ENCODE data around the gene CWH43. TPM values are rescaled to one million over a fixed set of nuclear protein-coding genes. Genes with fewer than 3 reads are reported as not detected.

The CWH43 gene
- total and polyA plus RNA-seq, 2 of the 13 experiments (the other 11 are each of a cell fraction or from before 2014, with no cell fraction given), result not detected

DNA sequence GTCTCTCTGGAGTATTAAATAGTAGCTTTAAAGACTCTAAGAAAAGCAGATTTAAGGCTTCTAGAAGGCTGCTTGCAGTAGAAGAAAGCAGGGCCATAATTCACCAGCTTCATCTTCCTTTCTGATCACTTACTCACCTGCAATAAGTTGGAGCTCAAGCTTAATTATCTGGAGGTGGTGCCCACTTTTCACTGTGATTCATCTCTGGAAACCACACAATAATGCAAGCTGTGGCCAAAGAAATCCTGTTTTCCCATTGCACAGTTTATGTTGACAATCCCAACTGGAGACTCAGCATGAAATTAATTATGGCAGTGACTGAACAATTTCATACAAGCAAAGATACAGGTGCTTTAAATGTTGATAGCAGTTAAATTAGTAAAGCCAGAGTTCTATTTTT is 14.7 kb downstream of the CWH43 start:
- POLR2A ChIA-PET, result no interaction called here
- CTCF ChIA-PET (ENCODE audit: low intra/inter-chr PET ratio, low total read pairs), result no interaction called here
- H3K4me3 ChIP-seq (replicated peaks in 1 of 3; ENCODE audit: insufficient read depth in 1 of 3, low read depth in 2 of 3, low read length in 3 of 3), result no peak overlapping the region
- DNase-seq (ENCODE audit: low spot score) (no peak), ATAC-seq (no peak), FAIRE-seq (no peak)
- no TSS peak for BruUV-seq (replicated peaks)
- H3K9ac ChIP-seq (ENCODE audit: insufficient read depth, low read depth, low read length), result no peak overlapping the region
- no peaks in the 10 kb centered on the region for H3K27me3 ChIP-seq (ENCODE audit: control insufficient read depth in 1 of 2, insufficient read depth in 2 of 2, low read length in 2 of 2)
- H3K79me2 ChIP-seq (ENCODE audit: insufficient read depth, low read length), result no peaks in the 10 kb centered on the region
- TF ChIP-seq, protein P1, sequence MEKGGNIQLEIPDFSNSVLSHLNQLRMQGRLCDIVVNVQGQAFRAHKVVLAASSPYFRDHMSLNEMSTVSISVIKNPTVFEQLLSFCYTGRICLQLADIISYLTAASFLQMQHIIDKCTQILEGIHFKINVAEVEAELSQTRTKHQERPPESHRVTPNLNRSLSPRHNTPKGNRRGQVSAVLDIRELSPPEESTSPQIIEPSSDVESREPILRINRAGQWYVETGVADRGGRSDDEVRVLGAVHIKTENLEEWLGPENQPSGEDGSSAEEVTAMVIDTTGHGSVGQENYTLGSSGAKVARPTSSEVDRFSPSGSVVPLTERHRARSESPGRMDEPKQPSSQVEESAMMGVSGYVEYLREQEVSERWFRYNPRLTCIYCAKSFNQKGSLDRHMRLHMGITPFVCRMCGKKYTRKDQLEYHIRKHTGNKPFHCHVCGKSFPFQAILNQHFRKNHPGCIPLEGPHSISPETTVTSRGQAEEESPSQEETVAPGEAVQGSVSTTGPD (CRISPR knock-in tag; IDR thresholded peaks at IDR 0.05), result no peak
- no peak for TF ChIP-seq EZH2 (conservative IDR thresholded peaks at IDR 0.05; ENCODE audit: low read depth, low read length)
- TF ChIP-seq, protein P2, sequence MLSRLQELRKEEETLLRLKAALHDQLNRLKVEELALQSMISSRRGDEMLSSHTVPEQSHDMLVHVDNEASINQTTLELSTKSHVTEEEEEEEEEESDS (CRISPR knock-in tag; IDR thresholded peaks at IDR 0.05; ENCODE audit: borderline replicate concordance), result no peak
- TF ChIP-seq FOXA3 (CRISPR knock-in tag; IDR thresholded peaks at IDR 0.05), result no peak
- no peak for TF ChIP-seq ZZZ3 (CRISPR knock-in tag; IDR thresholded peaks at IDR 0.05; ENCODE audit: borderline replicate concordance)
- no peak for TF ChIP-seq FOXO1 (CRISPR knock-in tag; IDR thresholded peaks at IDR 0.05)
- TF ChIP-seq ZNF101 (CRISPR knock-in tag; IDR thresholded peaks at IDR 0.05; ENCODE audit: borderline replicate concordance, low read depth), result no peak
- TF ChIP-seq, protein P3, sequence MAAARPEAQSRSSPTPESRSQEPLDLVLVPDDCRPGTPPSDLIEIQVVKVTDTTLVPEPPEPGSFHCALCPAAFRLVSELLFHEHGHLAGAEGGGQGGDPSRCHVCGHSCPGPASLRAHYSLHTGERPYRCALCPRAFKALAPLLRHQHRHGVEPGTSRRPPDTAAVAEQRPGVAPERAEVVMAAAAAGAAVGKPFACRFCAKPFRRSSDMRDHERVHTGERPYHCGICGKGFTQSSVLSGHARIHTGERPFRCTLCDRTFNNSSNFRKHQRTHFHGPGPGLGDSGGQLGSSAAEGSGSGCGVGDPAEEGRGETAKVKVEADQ (CRISPR knock-in tag; IDR thresholded peaks at IDR 0.05; ENCODE audit: borderline replicate concordance), result no peak
- no peaks in the 10 kb centered on the region for H4K20me1 ChIP-seq (ENCODE audit: insufficient read depth, low read length)
- H3K36me3 ChIP-seq (replicated peaks in 1 of 2; ENCODE audit: control insufficient read depth in 1 of 2, insufficient read depth in 2 of 2, low read length in 2 of 2), result no peaks in the 10 kb centered on the region
- in situ Hi-C loops (cut with HindIII; ENCODE audit: extremely low pct_ligation_motif_present, low pct_unique_long_range_greater_than_20kb), result no loop called here
- H2AFZ ChIP-seq (ENCODE audit: low read length), result no peak overlapping the region
- intact Hi-C loops (cut with micrococcal nuclease; ENCODE audit: unreplicated experiment), result no loop called here
- H3K9me3 ChIP-seq (ENCODE audit: low read length), result no peaks in the 10 kb centered on the region
- no peak overlapping the region for H3K4me2 ChIP-seq (ENCODE audit: low read depth, low read length)
- H3K27ac ChIP-seq (ENCODE audit: extremely low read length, insufficient read depth, low read length), result no peak overlapping the region
- no peaks in the 10 kb centered on the region for H3K4me1 ChIP-seq (ENCODE audit: insufficient read depth, low read length)

Data from HepG2 (cell line).